PC-9 (cell line): Measurements from ENCODE around the gene PRM2. TPM values are rescaled to one million over a fixed set of nuclear protein-coding genes. Genes with fewer than 3 reads are reported as not detected.

ENCODE experiments used
- BruUV-seq: library from RNA; stranded (reverse); fragments of 400-500 nt; replicated peaks from 2 replicates; lab custom pipeline; 2021; lab: Mats Ljungman, UMichigan
- CTCF ChIA-PET: fragments of 300-600 bp; sonication (Branson Sonifier 250); formaldehyde crosslinking; loops from one replicate; lab custom pipeline; 2022; ENCODE audit warnings: antibody characterized with exemption; lab: Charles Lee
- POLR2A ChIA-PET: fragments of 300-600 bp; sonication (Branson Sonifier 250); formaldehyde crosslinking; loops from one replicate; lab custom pipeline; 2022; ENCODE audit warnings: antibody characterized with exemption; ENCODE audit not compliant: unreplicated experiment; lab: Charles Lee
- DNase-seq, 2 experiments: peaks; one replicate each; pipeline versions ENCODE4 v3.0.0 to v3.0.0-alpha.2; 2015 to 2022; ENCODE audit warnings: mixed read lengths in 1 of 2
- H2AFZ ChIP-seq: fragments of 200-600 bp; sonication (generic); 2 replicates; pipeline ENCODE4 v1.8.1; 2017; ENCODE audit warnings: antibody characterized with exemption
- H3F3A ChIP-seq: fragments of 200-600 bp; sonication (generic); 2 replicates; pipeline ENCODE4 v1.8.1; 2017; ENCODE audit warnings: antibody characterized with exemption, mild to moderate bottlenecking, low read depth; ENCODE audit not compliant: insufficient read depth
- H3K27ac ChIP-seq: fragments of 200-600 bp; sonication (generic); 2 replicates; pipeline ENCODE4 v1.6.1; 2016; ENCODE audit warnings: mixed run types
- H3K27me3 ChIP-seq: fragments of 200-600 bp; sonication (generic); 2 replicates; pipeline ENCODE4 v1.6.1; 2016; ENCODE audit warnings: low read depth, mixed run types; ENCODE audit not compliant: insufficient read depth
- H3K36me3 ChIP-seq: fragments of 200-600 bp; sonication (generic); 2 replicates; pipeline ENCODE4 v1.6.1; 2016; ENCODE audit warnings: low read depth, mixed run types
- H3K4me1 ChIP-seq: fragments of 200-600 bp; sonication (generic); replicated peaks from 2 replicates; pipeline ENCODE4 v1.6.1; 2016; ENCODE audit warnings: mixed run types; ENCODE audit not compliant: insufficient read depth
- H3K4me2 ChIP-seq: fragments of 200-600 bp; sonication (generic); 2 replicates; pipeline ENCODE4 v1.6.1; 2017; ENCODE audit warnings: mixed run types
- H3K4me3 ChIP-seq: fragments of 200-600 bp; sonication (generic); 2 replicates; pipeline ENCODE4 v1.6.1; 2016; ENCODE audit warnings: mixed run types
- H3K79me2 ChIP-seq: fragments of 200-600 bp; sonication (generic); 2 replicates; pipeline ENCODE4 v1.6.1; 2017; ENCODE audit warnings: low read depth, mixed run types
- H3K9me2 ChIP-seq: fragments of 200-600 bp; sonication (generic); 2 replicates; pipeline ENCODE4 v1.8.1; 2017; ENCODE audit warnings: mild to moderate bottlenecking; ENCODE audit not compliant: insufficient read depth
- H3K9me3 ChIP-seq: fragments of 200-600 bp; sonication (generic); 2 replicates; pipeline ENCODE4 v1.8.1; 2016; ENCODE audit warnings: low read depth; ENCODE audit not compliant: insufficient read depth
- H4K20me1 ChIP-seq: fragments of 200-600 bp; sonication (generic); 2 replicates; pipeline ENCODE4 v1.8.1; 2017; ENCODE audit not compliant: insufficient read depth
- EZH2 ChIP-seq: fragments of 200-600 bp; sonication (generic); IDR thresholded peaks from 2 replicates; pipeline ENCODE4 v1.8.0; 2017; ENCODE audit warnings: antibody characterized with exemption, low read depth
- intact Hi-C: fragments of 100-400 bp; cut with micrococcal nuclease; formaldehyde crosslinking; loops from one replicate; pipeline ENCODE4 v1.10.0; 2022; ENCODE audit not compliant: unreplicated experiment
- total RNA-seq: library from RNA; stranded (reverse); gene quantifications from 2 replicates; pipeline ENCODE4 v1.2.3, GENCODE V29; 2021
- TF ChIP-seq, protein P1 (sequence below): fragments of 200-600 bp; sonication (generic); conservative IDR thresholded peaks from 2 replicates; pipeline ENCODE4 v1.6.1; 2017; ENCODE audit warnings: mixed run types, antibody characterized with exemption, mild to moderate bottlenecking, moderate library complexity

The PRM2 gene
- total RNA-seq, 1 experiment from 2014 or later, result not detected

DNA sequence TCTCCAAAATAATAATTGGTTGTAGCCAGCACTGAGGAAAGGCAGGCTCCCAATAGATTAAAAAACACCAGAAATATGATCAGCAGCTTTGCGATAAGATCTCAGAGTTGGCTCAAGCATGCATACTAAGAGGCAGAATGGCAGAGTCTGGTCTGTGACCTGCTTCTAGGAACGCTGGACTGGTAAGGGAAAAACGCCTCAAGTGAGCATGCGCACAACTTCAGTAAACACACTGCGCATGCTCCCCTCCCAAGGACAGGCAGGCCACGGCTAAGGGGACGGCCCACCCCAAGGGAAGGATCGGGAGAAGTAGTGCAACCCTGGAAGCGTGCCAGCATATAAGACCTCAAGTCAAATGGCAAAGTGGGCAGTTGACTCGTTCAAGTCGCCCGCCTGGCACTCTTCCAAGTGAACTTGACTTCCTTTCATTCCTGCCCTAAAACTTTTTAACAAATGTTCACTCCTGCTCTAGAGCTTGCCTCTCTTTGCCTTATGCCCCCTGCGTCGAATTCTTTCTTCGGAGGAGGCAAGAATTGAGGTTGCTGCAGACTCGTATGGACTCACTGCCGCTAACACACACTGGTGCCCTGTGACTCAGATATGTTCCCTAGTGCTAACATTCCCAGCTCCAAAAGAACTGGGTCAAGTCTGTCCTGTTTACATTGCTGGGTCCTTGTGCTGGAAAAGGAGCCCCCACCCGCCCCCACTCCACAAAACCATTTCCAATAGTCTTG, 27.3 kb upstream of the PRM2 start:
- intact Hi-C loops, result no loop called here
- no peaks in the 10 kb centered on the region for H3K9me3 ChIP-seq
- peak; percentile 91 to 93 for DNase-seq
- BruUV-seq, result no TSS peak
- peak overlapping the region; percentile 52; the same call in 1 of the 2 replicates for H3K27ac ChIP-seq
- no peaks in the 10 kb centered on the region for H3K79me2 ChIP-seq
- TF ChIP-seq EZH2, result no peak
- TF ChIP-seq, protein P1, sequence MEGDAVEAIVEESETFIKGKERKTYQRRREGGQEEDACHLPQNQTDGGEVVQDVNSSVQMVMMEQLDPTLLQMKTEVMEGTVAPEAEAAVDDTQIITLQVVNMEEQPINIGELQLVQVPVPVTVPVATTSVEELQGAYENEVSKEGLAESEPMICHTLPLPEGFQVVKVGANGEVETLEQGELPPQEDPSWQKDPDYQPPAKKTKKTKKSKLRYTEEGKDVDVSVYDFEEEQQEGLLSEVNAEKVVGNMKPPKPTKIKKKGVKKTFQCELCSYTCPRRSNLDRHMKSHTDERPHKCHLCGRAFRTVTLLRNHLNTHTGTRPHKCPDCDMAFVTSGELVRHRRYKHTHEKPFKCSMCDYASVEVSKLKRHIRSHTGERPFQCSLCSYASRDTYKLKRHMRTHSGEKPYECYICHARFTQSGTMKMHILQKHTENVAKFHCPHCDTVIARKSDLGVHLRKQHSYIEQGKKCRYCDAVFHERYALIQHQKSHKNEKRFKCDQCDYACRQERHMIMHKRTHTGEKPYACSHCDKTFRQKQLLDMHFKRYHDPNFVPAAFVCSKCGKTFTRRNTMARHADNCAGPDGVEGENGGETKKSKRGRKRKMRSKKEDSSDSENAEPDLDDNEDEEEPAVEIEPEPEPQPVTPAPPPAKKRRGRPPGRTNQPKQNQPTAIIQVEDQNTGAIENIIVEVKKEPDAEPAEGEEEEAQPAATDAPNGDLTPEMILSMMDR, result no peak
- CTCF ChIA-PET, result interaction anchor here (0.7 kb wide), 1 partner anchor 25 kb away, joined by 3 read pairs; no protein-coding TSS in a partner anchor
- no peaks in the 10 kb centered on the region for H4K20me1 ChIP-seq
- peaks cover 19% of the 10 kb centered on the region for H3K4me1 ChIP-seq
- H3K36me3 ChIP-seq, result no peaks in the 10 kb centered on the region
- H3K4me2 ChIP-seq, result peak overlapping the region; percentile 73
- H3K9me2 ChIP-seq, result no peaks in the 10 kb centered on the region
- no peaks in the 10 kb centered on the region for H3K27me3 ChIP-seq
- POLR2A ChIA-PET, result interaction anchor here (0.6 kb wide), 1 partner anchor 47 kb away, joined by 8 read pairs; no protein-coding TSS in a partner anchor
- peak overlapping the region; percentile 47; the same call in 1 of the 2 replicates for H3K4me3 ChIP-seq
- 0 out of 2 replicates have a peak, but pooled peaks cover 5% of the 10 kb centered on the region for H3F3A ChIP-seq
- peak overlapping the region; percentile 70 for H2AFZ ChIP-seq

DNA sequence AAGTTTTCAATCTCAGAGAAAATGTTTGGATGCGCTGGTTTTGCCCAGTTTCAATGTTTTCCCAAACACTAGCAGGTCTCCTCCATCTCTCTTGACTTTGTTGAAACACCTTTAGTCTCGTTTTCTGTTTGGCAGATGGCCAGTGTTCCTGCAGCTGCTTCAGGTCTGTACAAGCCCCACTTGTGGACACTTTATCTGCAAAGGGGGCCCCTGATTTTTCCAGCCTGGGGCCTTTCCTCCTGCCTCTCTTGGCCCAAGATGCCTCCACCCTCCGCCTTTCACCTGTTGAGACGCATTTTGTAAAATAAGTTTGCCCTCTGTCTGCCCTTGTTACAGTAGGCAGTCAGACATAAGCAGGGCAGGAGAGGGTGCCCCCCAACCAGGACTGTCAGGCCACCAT, 26.7 kb upstream of the PRM2 start:
- peak overlapping the region; percentile 73 for H3K4me2 ChIP-seq
- intact Hi-C loops, result no loop called here

More for the DNA sequence above, 26.7 kb upstream of the PRM2 start:
- no peak for DNase-seq
- no peak for TF ChIP-seq EZH2
- TF ChIP-seq, protein P1, result no peak
- no peaks in the 10 kb centered on the region for H3K27me3 ChIP-seq
- H3K36me3 ChIP-seq, result no peaks in the 10 kb centered on the region
- 0 out of 2 replicates have a peak, but pooled peaks cover 5% of the 10 kb centered on the region for H3F3A ChIP-seq
- no TSS peak for BruUV-seq
- no peaks in the 10 kb centered on the region for H3K9me3 ChIP-seq
- peak overlapping the region; percentile 70; the same call in 1 of the 2 replicates for H2AFZ ChIP-seq
- H3K9me2 ChIP-seq, result no peaks in the 10 kb centered on the region
- no peaks in the 10 kb centered on the region for H3K79me2 ChIP-seq
- ChIA-PET POLR2A (no interaction called here), CTCF (interaction anchor here (0.7 kb wide), 1 partner anchor 25 kb away, joined by 3 read pairs; no protein-coding TSS in a partner anchor)
- H3K4me3 ChIP-seq, result peak overlapping the region; percentile 19; the same call in 1 of the 2 replicates
- peaks cover 19% of the 10 kb centered on the region for H3K4me1 ChIP-seq
- peak overlapping the region; percentile 52 for H3K27ac ChIP-seq
- no peaks in the 10 kb centered on the region for H4K20me1 ChIP-seq
